NCI-H510A treated with DMSO at 0.1 percent for 48 hours (cell line): ENCODE data around the gene HCFC1R1.

Experiments used
- DNase-seq: peaks from one replicate; lab custom pipeline; 2025; lab: John Stamatoyannopoulos, UW

HCFC1R1 gene

GRCh38 chr16:3019594-3020246, 4.0 kb downstream of the HCFC1R1 start:
- no peak for DNase-seq

GRCh38 chr16:3017794-3018506, 5.8 kb downstream of the HCFC1R1 start, which contains the start of gene CLDN6:
Gene CLDN6 (minus strand): TSS chr16:3018183. CDS start chr16:3016021, 2,162 bp downstream.
- no peak for DNase-seq

- no peak for DNase-seq
Observed at GRCh38 chr16:3017344-3017743, 6.4 kb downstream of the HCFC1R1 start.

- DNase-seq: no peak
Observed at GRCh38 chr16:3015865-3016521, 7.7 kb downstream of the HCFC1R1 start.

- no peak for DNase-seq
Observed at GRCh38 chr16:3014971-3015370, 8.8 kb downstream of the HCFC1R1 start.

GRCh38 chr16:3013998-3014690, 9.6 kb downstream of the HCFC1R1 start:
- no peak for DNase-seq

- no peak for DNase-seq
Observed at GRCh38 chr16:3013491-3013951, 10.2 kb downstream of the HCFC1R1 start.

- DNase-seq: peak; percentile 75
Observed at GRCh38 chr16:3012828-3013420, 10.8 kb downstream of the HCFC1R1 start, which contains the start of gene CLDN9. Gene CLDN9 (plus strand): TSS chr16:3012923. CDS start chr16:3013363, 440 bp downstream.

GRCh38 chr16:3012246-3012645, 11.5 kb downstream of the HCFC1R1 start:
- DNase-seq: peak; percentile 45

- no peak for DNase-seq
Observed at GRCh38 chr16:3010510-3010909, 13.2 kb downstream of the HCFC1R1 start.

GRCh38 chr16:3009568-3010390, 14.0 kb downstream of the HCFC1R1 start:
- DNase-seq: peak; percentile 13

GRCh38 chr16:3008690-3009037, 15.1 kb downstream of the HCFC1R1 start:
- DNase-seq: no peak

- DNase-seq: peak; percentile 7
Observed at GRCh38 chr16:3007957-3008689, 15.6 kb downstream of the HCFC1R1 start.

- no peak for DNase-seq
Observed at GRCh38 chr16:3007059-3007956, 16.4 kb downstream of the HCFC1R1 start.

GRCh38 chr16:3004781-3005284, 18.9 kb downstream of the HCFC1R1 start:
- peak; percentile 23 for DNase-seq

GRCh38 chr16:3004319-3004718, 19.4 kb downstream of the HCFC1R1 start:
- DNase-seq: peak; percentile 7

- DNase-seq: peak; percentile 88
Observed at GRCh38 chr16:3003582-3004270, 20.0 kb downstream of the HCFC1R1 start.

- DNase-seq: no peak
Observed at GRCh38 chr16:3001316-3001715, 22.4 kb downstream of the HCFC1R1 start.
